ENCODE data around the gene RBM6.

The RBM6 gene

DNA sequence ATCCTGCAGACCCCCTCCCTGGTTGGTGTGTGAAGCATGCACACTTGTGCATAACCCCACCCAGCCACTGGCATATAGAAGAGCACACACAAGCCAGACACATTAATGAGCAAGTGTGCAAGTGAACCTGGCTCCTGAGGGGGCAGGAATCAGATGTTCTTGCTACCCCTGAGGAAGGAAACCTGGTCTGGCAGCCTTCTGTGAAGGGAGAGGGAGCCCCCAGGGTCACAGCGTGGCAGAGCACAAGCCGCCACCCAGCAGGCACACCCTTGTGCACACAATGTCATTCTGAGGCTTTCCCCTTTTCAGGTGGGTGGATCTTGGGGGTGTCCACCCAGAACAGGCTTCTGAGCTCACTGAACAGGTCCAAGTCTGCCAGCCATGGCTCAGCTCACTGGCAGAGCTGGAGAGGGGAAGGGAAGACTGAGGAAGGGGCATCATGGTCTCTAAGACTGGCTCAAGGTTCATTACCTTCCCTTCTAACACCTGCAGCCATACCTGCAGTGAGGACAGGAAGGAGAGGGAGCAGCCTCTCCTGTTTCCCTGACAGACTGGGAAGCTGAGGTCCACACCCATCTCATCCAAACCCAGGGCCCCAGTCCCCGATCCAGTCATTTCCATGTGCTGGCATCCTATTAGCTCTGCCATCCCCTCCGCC is 183.6 kb downstream of the RBM6 start:
- H3K9me3 ChIP-seq (ENCODE audit: control insufficient read depth, low read length): no peaks in the 10 kb centered on the region
- no peak overlapping the region for H3K4me3 ChIP-seq (ENCODE audit: low read depth, low read length)
- no peak overlapping the region for H3K4me2 ChIP-seq (ENCODE audit: low read length)
- H3K36me3 ChIP-seq (ENCODE audit: control insufficient read depth, insufficient read depth, low read length): no peaks in the 10 kb centered on the region
- H2AFZ ChIP-seq: no peak overlapping the region
- H3K9ac ChIP-seq: no peak overlapping the region
- no peaks in the 10 kb centered on the region for H3K79me2 ChIP-seq
- H3K27me3 ChIP-seq (ENCODE audit: control insufficient read depth, insufficient read depth, low read length): no peaks in the 10 kb centered on the region
- TF ChIP-seq, protein P1, sequence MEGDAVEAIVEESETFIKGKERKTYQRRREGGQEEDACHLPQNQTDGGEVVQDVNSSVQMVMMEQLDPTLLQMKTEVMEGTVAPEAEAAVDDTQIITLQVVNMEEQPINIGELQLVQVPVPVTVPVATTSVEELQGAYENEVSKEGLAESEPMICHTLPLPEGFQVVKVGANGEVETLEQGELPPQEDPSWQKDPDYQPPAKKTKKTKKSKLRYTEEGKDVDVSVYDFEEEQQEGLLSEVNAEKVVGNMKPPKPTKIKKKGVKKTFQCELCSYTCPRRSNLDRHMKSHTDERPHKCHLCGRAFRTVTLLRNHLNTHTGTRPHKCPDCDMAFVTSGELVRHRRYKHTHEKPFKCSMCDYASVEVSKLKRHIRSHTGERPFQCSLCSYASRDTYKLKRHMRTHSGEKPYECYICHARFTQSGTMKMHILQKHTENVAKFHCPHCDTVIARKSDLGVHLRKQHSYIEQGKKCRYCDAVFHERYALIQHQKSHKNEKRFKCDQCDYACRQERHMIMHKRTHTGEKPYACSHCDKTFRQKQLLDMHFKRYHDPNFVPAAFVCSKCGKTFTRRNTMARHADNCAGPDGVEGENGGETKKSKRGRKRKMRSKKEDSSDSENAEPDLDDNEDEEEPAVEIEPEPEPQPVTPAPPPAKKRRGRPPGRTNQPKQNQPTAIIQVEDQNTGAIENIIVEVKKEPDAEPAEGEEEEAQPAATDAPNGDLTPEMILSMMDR (IDR thresholded peaks at IDR 0.05): no peak
- H3K27ac ChIP-seq: no peak overlapping the region
- H3K4me1 ChIP-seq: peaks cover 28% of the 10 kb centered on the region

DNA sequence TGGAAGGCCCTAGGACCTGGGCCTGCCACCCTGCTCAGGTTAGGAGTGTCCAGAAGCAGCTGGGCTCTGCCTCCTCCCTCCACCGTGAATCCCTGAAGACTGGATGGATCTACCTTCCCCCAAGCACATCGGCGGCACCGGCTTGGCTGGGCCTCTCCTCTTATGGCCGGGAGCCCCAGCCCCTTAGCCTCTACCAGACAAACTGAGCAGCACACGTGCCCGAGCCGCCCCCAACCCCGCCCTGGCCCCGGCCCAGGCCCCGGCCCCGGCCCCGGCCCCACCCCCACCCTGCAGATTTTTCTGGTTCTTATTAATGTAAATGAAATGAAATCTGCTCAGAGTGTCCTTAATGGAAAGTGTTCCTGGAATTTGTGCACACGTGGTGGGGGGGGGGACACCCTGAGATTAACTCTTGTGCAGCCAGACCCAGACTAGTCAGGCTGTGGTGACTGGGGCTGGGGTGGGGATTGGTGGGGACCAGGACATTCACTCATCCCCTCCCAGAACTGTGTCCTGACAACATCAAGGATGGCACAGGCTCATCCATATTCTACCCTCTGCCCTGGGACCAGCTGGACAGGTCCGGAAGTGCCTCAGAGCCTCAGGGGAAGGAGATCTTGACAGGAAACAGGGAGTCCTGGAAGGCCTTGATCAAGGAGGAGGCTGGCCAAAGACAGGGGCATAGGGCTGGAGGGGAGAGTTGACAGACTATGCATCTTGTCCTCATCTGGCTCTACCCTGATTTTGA is 184.3 kb downstream of the RBM6 start:
- no peaks in the 10 kb centered on the region for H3K27me3 ChIP-seq (ENCODE audit: control insufficient read depth, insufficient read depth, low read length)
- peaks cover 28% of the 10 kb centered on the region for H3K4me1 ChIP-seq
- no peak overlapping the region for H3K9ac ChIP-seq
- TF ChIP-seq, protein P1 (IDR thresholded peaks at IDR 0.05): no peak
- no peak overlapping the region for H3K27ac ChIP-seq
- no peaks in the 10 kb centered on the region for H3K9me3 ChIP-seq (ENCODE audit: control insufficient read depth, low read length)
- no peaks in the 10 kb centered on the region for H3K79me2 ChIP-seq
- H2AFZ ChIP-seq: no peak overlapping the region
- H3K36me3 ChIP-seq (ENCODE audit: control insufficient read depth, insufficient read depth, low read length): no peaks in the 10 kb centered on the region
- no peak overlapping the region for H3K4me2 ChIP-seq (ENCODE audit: low read length)
- H3K4me3 ChIP-seq (ENCODE audit: low read depth, low read length): no peak overlapping the region

DNA sequence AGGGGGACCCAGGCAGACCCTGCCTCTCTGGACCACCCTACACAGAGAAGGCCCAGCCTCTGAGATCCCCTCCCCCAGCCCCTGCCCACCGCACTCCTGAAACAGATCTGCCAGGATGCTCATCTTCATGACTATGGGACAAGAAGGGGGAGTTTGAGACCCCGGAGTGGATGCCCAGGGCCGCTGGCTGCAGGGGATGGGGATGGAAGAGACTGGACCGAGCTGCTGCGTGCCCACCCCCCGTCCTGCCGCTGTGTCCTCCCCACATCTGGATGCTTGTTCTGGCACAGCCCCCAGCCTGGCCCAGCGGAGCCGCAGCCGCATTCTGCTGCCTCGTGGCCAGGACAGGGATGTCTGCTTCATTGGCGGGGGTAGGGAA is 184.8 kb downstream of the RBM6 start:
- Histone ChIP-seq H3K4me1 (peaks cover 28% of the 10 kb centered on the region), H3K9ac (no peak overlapping the region), H3K4me3 (ENCODE audit: low read depth, low read length) (no peak overlapping the region), H3K27me3 (ENCODE audit: control insufficient read depth, insufficient read depth, low read length) (no peaks in the 10 kb centered on the region), H3K4me2 (ENCODE audit: low read length) (no peak overlapping the region), H2AFZ (no peak overlapping the region), H3K79me2 (no peaks in the 10 kb centered on the region), H3K9me3 (ENCODE audit: control insufficient read depth, low read length) (no peaks in the 10 kb centered on the region), H3K27ac (no peak overlapping the region), H3K36me3 (ENCODE audit: control insufficient read depth, insufficient read depth, low read length) (no peaks in the 10 kb centered on the region)
- TF ChIP-seq, protein P1 (IDR thresholded peaks at IDR 0.05): no peak

DNA sequence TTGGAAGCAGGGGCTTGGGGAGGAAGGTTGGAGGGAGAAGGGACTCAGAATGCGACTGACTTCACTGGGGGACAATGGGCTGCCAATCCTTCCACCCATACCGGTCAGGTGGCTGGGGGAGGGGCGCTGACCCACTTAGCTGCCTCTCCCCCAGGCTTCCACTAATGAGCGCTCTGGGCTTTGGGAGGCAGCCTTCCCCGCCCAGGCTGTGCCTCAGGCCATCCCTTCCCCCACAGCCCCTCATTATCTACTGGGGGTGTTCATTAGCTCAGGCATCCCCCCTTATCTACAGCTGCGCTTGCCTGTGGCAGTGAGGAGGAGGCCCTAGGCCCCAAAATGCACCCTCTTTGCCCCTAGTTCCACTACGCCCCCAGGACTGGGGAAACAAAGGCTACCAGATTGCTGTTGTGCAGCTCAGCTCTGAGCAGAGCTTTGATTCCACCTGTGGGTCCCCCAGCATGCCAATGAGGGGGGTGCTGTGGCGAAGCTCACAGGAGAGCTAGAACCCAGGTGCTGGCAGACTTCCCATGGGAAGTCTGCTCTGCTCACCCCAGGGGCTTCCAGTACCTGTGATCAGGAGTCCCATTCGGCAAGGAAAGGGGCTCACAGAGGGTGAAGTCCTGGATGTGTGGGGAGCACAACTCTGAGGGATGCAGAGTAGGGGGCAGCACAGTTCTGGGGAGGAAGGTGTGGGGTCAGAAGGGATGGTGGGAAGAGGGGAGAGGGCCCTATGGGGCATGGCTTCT is 185.8 kb downstream of the RBM6 start:
- H3K79me2 ChIP-seq: no peaks in the 10 kb centered on the region
- TF ChIP-seq, protein P1 (IDR thresholded peaks at IDR 0.05): no peak
- no peak overlapping the region for H3K4me2 ChIP-seq (ENCODE audit: low read length)
- no peaks in the 10 kb centered on the region for H3K36me3 ChIP-seq (ENCODE audit: control insufficient read depth, insufficient read depth, low read length)
- no peak overlapping the region for H3K4me3 ChIP-seq (ENCODE audit: low read depth, low read length)
- no peak overlapping the region for H3K27ac ChIP-seq
- H3K4me1 ChIP-seq: peaks cover 28% of the 10 kb centered on the region
- H3K9me3 ChIP-seq (ENCODE audit: control insufficient read depth, low read length): no peaks in the 10 kb centered on the region
- H3K9ac ChIP-seq: no peak overlapping the region
- H3K27me3 ChIP-seq (ENCODE audit: control insufficient read depth, insufficient read depth, low read length): no peaks in the 10 kb centered on the region
- no peak overlapping the region for H2AFZ ChIP-seq
